HG02884 (cell line): ENCODE measurements around the gene PLEKHM2.
"Not testable (repeated sequence)": the region's sequence is repeated elsewhere in the genome, so short reads cannot be mapped to it uniquely, and the experiment has no call there.

Source experiments
- ATAC-seq: cut with Tn5 transposase; IDR thresholded peaks from one replicate; pipeline ENCODE4 v1.9.1; 2021; ENCODE audit warnings: mild to moderate bottlenecking, moderate library complexity; ENCODE audit not compliant: unreplicated experiment

The PLEKHM2 gene, protein sequence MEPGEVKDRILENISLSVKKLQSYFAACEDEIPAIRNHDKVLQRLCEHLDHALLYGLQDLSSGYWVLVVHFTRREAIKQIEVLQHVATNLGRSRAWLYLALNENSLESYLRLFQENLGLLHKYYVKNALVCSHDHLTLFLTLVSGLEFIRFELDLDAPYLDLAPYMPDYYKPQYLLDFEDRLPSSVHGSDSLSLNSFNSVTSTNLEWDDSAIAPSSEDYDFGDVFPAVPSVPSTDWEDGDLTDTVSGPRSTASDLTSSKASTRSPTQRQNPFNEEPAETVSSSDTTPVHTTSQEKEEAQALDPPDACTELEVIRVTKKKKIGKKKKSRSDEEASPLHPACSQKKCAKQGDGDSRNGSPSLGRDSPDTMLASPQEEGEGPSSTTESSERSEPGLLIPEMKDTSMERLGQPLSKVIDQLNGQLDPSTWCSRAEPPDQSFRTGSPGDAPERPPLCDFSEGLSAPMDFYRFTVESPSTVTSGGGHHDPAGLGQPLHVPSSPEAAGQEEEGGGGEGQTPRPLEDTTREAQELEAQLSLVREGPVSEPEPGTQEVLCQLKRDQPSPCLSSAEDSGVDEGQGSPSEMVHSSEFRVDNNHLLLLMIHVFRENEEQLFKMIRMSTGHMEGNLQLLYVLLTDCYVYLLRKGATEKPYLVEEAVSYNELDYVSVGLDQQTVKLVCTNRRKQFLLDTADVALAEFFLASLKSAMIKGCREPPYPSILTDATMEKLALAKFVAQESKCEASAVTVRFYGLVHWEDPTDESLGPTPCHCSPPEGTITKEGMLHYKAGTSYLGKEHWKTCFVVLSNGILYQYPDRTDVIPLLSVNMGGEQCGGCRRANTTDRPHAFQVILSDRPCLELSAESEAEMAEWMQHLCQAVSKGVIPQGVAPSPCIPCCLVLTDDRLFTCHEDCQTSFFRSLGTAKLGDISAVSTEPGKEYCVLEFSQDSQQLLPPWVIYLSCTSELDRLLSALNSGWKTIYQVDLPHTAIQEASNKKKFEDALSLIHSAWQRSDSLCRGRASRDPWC

DNA sequence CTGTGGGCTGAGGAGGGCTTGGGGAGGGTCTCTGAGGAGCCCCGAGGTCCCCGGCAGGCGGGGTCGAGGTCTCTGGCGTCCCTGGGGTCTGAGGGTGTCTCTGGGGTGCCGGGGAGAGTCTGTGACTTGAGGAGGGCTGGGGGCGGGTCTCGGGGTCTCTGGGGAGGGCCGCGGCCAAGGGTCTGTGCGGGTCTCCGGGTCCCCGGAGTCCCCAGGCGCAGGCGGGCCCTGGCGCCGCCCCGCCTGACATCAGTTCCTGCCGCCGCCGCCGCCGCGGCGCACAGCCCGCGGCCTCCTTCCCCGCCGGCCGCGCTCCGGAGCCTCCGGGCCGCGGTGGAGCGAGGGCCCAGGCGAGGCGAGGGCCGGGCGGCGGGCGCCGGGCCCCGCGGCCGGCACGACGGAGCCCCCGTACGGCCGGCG, at the start of gene PLEKHM2:
Gene PLEKHM2 (plus strand): TSS at position 279 of the 420 bp plus-strand sequence. CDS start 239 bp downstream, outside the sequence.
- ATAC-seq, result no peak

DNA sequence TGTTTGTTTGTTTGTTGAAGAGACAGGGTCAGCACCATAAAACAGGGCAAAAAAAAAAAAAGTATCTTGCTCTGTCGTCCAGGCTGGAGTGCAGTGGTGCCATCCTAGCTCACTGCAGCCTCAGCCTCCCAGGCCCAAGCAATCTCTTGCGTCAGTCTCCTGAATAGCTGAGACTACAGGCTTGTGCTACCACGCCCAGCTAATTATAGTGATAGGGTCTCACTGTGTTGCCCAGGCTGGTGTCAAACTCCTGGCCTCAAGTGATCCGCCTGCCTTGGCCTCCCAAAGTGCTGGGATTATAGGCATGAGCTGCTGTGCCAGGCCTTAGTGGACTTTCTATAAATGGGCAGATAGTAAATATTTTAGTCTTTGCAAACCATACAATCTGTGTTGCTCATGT, 47.7 kb upstream of the PLEKHM2 start:
- ATAC-seq, result no peak

DNA sequence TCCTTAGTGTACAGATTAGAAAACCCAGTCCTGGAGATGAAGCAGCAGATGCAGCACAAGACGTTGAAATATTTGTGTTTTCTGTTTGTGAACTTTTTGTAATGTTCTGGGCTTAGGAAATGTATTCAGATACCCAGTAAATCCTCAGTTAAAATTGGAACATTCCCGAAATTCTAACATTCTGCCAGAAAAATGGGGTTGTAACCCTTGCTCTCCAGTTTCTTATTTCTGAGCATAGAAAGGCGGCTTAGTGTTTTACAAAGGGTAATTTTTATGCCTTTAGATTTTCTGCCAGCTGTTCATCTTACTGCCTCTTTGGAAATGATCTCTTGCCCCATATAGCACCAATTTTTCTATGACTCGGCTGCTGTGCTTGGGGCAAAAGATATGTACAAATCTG, 46.3 kb upstream of the PLEKHM2 start:
- no peak for ATAC-seq

DNA sequence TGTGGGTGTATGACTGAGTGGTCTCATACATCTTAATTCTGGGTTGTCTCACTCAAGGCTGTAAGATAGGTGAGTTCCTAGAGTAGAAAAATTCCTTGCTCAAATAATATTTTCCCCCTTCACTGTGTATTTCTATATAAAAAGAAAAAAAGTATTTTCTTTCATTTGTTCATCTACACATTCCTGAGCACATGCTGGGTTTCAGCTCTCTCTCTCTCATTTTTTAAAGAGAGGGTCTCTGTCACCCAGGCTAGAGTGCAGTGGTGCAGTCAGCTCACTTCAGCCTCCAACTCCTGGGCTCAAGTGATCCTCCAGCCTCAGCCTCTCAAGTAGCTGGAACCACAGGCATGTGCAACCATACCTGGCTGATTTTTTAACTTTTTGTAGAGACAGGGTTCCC, 44.9 kb upstream of the PLEKHM2 start:
- ATAC-seq, result no peak

DNA sequence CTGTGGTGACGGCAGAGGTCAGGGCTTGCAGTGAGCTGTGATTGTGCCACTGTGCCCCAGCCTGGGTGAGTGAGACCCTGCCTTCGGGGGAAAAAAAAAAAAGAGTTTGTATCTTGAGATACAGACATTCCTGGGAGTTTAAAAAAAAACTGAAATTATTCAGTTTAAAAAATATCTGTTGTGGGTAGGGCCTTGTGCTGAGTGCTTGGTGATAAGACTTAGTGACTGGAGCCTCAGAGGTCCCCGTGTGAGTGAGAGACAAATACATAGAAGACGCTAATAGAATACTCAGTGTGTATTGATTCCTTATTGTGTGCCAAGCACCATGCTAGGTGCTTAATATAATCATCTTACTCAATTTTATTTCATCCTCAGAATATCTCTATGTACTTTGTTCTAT, 44.2 kb upstream of the PLEKHM2 start:
- no peak for ATAC-seq

DNA sequence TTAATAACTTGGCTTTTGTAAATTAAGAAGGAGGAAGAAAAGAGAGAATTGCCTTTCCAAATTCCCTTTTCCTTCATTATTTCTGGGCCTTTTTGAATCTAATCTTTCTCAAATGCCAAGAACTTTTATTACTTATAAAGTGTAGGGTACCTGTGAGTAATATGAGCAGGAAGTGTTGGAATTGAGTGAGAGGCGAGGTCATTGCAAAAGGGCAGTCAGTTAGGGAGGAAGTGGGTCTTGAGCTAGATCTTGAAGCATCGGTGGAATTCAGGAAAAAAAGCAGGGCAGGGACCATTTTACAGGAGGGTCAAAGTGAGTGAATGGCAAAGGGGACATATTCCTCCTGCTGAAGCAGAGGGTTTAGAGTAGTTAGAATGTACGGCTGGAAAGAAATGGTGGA, 43.5 kb upstream of the PLEKHM2 start:
- no peak for ATAC-seq

DNA sequence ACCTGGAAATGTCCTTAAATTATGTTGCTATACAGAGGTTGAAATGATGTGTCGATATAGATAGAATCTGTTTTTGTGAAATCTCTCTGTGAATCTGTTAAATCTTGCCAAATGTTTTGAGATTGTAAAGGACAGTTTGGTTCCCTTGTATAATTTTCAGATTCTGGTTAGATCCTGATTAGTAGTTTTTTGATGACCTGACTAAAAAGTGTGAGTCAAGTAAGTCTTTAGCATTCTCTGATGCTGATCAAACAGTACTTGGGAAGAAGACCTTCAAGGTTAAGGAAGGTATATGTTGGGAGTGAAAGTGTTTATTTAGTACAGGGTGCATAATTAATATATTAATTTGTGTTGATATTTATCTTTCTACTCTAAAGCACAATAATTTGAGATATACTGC, 34.2 kb upstream of the PLEKHM2 start:
- ATAC-seq, result no peak

DNA sequence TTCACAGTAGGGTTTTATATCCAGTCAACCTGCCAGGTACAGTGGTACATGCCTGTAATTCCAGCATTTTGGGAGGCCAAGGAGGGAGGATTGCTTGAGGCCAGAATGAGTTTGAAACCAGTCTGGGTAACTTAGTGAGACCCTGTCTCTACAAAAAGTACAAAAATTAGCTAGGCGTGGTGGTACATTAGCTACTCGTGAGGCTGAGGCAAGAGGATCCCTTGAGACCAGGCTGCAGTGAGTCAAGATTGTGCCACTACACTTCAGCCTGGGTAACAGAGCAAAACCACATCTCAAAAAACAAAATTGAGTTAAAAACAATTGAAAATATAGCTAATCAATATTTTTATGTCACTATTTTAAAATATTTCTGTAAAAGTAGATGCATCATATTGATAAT, 33.7 kb upstream of the PLEKHM2 start:
- ATAC-seq, result no peak

DNA sequence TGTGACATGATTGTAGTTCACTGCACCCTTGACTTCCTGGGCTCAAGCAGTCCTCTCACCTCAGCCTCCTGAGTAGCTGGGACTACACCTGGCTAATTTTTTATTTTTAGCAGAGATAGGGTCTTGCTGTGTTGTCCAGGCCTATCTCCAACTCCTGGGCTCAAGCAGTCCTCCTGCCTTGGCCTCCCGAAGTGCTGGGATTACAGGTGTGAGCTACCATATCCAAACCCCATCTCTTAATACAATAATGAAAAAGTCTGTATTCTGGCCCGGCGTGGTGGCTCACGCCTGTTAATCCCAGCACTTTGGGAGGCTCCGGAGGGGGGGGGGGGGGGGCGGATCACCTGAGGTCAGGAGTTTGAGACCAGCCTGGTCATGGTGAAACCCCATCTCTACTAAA, 32.0 kb upstream of the PLEKHM2 start:
- ATAC-seq, result not testable (repeated sequence)

DNA sequence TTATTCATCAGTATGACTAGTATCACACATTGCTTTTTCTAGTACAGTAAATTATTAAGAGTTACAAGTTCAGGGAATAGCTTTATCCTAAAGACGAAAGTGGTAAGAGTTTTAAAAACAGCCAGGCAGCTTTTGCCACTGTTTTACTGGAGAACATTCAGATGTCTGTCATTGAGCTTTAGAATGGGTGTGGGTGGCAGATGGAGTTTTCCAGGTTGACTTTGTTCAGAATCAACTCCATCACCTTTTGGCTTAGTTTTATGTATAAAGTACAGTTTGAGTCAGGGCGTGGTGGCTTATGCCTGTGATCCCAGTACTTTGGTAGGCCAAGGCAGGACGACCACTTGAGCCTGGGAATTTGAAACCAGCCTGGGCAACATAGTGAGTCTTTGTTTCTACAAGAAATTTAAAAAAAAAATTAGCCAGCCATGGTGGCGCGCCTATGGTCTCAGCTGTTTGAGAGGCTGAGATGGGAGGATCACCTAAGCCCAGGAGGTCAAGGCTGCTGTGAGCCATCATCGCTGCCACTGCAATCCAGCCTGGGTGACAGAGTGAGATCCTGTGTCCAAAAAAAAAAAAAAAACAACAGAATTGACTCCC, 29.9 kb upstream of the PLEKHM2 start:
- no peak for ATAC-seq

DNA sequence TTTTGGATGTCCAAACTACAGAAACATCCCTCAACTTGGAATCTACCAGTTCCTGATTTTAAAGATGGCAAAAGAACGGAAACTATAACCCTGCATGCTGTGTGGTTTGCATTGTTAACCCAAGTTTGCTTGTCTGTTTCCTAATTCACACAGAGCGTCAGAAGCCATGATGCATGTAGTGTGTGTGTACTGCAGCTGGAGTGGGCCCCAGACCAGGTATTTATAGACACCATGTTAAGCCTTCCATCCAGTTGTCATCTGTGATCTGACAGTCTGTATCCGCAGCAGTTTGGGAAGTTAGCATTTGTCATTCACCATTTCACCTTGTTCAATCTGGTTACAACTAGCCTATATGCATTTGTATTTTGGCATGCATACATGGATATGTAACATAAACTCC, 27.7 kb upstream of the PLEKHM2 start:
- no peak for ATAC-seq

DNA sequence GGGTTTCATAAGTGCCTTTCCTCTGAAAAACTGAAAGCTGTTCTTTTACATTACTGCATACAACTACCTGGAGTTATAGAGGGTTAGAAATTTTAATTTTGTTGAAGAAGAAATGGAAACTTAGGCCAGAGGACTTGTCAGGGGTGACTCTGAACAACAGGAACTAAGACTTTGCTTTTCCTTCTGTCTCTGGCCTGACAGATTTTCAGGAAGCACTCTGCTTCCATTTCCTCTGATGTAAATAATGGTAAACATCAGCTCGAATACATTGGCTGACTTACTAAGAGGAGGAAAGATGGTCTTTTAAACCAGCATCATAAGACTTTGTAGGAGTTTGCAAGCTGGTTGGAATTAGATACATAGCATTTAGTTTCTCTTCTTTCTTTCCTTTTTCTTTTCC, 27.1 kb upstream of the PLEKHM2 start:
- no peak for ATAC-seq

DNA sequence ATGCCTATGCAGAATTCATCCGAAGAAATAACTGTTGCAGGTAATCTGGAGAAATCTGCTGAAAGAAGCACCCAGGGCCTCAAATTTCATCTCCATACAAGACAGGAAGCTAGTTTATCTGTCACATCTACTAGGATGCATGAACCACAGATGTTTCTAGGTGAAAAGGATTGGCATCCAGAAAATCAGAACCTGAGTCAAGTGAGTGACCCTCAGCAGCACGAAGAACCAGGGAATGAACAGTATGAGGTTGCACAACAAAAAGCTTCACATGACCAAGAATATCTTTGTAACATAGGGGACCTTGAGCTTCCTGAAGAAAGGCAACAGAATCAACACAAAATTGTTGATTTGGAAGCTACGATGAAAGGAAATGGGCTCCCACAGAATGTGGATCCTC, 24.0 kb upstream of the PLEKHM2 start:
- no peak for ATAC-seq

DNA sequence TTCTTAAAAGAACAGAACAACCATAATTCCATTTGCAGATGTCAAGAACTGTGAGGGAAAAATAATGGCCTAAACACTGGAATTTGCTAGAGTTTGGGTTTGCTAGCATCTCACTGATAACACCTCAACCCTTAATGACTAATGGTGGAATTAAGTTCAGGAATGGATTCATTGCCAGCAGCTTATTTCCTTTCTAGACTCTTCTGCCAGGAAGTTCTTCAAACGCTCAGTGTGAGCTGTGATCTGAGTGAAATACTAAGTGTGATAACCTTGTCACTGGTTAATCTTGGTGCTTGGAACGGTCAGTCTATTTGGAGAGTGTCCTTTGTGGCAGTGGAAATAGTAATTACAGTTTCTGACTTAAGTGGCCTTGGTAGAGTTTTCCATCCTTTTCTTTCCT, 21.6 kb upstream of the PLEKHM2 start:
- no peak for ATAC-seq

DNA sequence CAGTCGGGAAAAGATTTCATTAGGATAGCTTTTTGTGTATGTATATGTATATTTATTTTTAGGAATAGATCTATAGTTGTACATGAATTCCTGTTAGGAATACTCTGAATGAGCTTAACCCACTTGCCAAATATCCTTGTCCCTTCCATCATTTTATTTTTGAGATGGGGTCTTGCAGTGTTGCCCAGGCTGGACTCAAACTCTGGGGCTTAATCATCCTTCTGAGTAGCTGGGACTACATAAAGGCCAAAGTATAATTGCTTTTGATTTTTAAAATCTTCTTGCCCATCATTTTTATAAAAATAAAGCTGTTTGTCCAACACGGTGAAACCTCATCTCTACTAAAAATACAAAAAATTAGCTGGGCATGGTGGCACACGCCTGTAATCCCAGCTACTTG, 20.2 kb upstream of the PLEKHM2 start:
- no peak for ATAC-seq

DNA sequence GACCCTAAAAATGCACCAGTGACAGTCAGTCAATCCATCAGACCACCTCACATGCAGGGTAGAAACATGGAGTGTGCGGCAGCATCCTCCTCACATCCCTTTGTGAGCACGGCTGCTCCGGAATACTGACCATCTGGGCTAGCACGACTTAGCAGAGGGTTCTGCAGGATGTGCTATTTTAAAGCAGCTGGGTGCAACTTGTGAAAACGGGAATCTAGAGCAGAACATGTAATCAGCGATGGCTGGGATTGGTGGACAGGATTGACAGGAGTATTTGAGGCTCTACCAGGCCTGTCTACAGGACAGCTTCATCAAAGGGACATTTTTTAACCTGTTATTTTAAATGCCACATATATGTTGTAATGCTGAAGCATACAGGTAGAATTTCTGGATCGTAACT, 16.8 kb upstream of the PLEKHM2 start:
- ATAC-seq, result no peak

DNA sequence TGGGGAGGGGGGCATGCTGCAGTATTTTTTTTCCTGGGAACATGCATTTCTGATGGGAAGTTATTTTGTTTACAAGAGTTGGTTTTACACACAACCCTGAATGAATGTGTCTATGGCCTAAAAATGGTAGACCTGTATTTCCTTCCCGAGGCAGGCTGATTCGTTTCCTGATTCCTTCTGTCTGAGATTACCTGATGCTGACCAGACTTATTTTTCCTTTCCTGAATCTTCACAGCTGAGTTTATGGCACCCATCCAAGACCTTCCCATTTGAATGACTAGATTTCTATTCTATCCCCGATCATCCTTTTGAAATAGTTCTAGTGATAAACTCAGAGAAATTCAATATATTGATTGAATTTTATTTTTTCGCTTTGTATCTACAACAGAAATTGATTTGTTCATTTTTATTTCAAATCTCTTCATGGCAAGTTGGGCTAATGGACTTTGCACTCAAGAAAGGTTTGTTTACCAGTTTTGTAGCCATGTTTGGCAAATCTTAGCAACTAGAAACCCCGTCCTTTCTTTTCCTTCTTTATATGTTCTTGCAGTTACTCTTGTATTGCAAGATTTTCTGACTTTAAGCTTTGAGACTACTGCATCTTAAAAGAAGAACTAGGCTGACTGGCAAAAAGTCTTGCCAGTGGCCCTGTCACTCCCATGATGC, 15.9 kb upstream of the PLEKHM2 start:
- ATAC-seq, result no peak

DNA sequence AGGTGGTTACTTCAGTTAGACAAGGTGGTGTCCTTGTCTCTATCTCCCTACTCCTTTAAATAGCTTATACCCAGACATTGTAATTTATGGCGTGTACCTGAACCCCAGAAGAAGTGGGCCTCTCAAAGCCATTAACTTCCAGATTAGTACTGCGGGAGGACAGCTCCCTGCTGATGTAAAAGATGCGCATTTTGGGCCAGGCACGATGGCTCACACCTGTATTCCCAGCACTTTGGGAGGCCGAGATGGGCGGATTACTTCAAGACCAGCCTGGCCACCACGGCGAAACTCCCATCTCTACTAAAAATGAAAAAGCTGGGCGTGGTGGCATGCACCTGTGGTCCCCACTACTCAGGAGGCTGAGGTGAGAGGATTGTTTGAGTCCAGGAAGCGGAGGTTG, 15.0 kb upstream of the PLEKHM2 start:
- ATAC-seq, result no peak

DNA sequence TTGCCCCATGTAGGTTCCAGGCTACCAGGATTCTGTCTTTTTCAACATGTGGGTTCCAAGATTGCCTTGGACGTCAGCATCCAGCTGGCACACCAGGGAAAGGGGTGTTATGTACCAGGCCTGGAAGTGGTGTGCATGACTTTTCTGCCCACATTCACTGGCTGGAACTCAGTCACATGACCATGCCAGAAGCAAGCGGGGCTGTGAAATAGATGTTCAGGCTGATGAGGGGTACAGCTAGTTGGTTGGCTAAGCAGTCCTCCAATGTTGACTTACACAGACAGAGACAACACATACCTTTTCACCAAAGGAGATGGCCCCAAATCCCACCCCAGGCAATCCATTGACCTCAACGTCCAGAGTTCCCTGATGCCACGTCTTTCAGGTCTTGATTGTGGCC, 14.3 kb upstream of the PLEKHM2 start:
- ATAC-seq, result no peak

DNA sequence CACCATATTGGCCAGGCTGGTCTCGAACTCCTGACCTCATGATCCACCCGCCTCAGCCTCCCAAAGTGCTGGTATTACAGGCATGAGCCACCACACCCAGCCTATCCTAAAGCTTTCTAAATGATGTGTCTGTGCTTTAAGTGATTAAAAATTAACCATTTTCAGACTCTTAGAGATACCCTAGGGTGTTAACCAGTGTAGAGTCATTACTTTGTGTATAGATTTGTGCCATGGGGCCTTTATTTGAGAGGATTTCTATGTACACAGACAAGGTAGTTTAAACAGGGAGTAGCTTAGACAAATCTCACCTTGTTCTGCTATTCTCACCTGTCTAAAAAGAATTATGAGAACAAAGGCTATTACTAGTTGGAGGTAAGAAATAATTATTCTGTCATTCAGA, 12.7 kb upstream of the PLEKHM2 start:
- no peak for ATAC-seq
